SK-N-MC (cell line): ENCODE data around the gene CDC27.
"Not testable (repeated sequence)": the region's sequence is repeated elsewhere in the genome, so short reads cannot be mapped to it uniquely, and the experiment has no call there.

ENCODE experiments used
- DNase-seq: peaks from one replicate; pipeline ENCODE4 v3.0.0-alpha.2; 2011; ENCODE audit warnings: low read depth, low spot score
- H3K27ac ChIP-seq: fragments of 200-600 bp; sonication (generic); 2 replicates; pipeline ENCODE4 v1.5.1; 2016; ENCODE audit warnings: mixed run types
- H3K36me3 ChIP-seq: fragments of 200-600 bp; sonication (generic); 2 replicates; pipeline ENCODE4 v1.6.1; 2017; ENCODE audit warnings: antibody characterized with exemption, low read length, mixed read lengths; ENCODE audit not compliant: insufficient read depth
- H3K4me3 ChIP-seq: fragments of 200-600 bp; sonication (generic); 2 replicates; pipeline ENCODE4 v1.5.1; 2016
- H3K9ac ChIP-seq: fragments of 200-600 bp; sonication (generic); 2 replicates; pipeline ENCODE4 v1.8.0; 2017; ENCODE audit warnings: mixed run types, mixed read lengths; ENCODE audit not compliant: insufficient read length
- H3K9me3 ChIP-seq: fragments of 200-600 bp; sonication (generic); 2 replicates; pipeline ENCODE4 v1.6.1; 2017; ENCODE audit warnings: low read depth, mild to moderate bottlenecking, antibody characterized with exemption, low read length, moderate library complexity, mixed read lengths
- EZH2 ChIP-seq: fragments of 200-600 bp; sonication (generic); IDR thresholded peaks from one replicate; pipeline ENCODE4 v1.6.1; 2017; ENCODE audit warnings: antibody characterized with exemption
- FOXP2 ChIP-seq: optimal IDR thresholded peaks from 2 replicates; pipeline ENCODE3; 2011; ENCODE audit warnings: mild to moderate bottlenecking, moderate library complexity; ENCODE audit not compliant: insufficient read depth; ENCODE audit errors: extremely low read length, control extremely low read depth
- POLR2AphosphoS5 ChIP-seq: IDR thresholded peaks from 2 replicates; pipeline ENCODE4 v1.6.1; 2012; ENCODE audit warnings: mild to moderate bottlenecking, low read depth, low read length, borderline replicate concordance

Gene CDC27

GRCh38 chr17:47131761-47132160, 57.3 kb downstream of the CDC27 start:
- no peak for TF ChIP-seq EZH2
- no peak for TF ChIP-seq FOXP2
- TF ChIP-seq POLR2AphosphoS5: no peak

GRCh38 chr17:47126835-47127234, 62.3 kb downstream of the CDC27 start:
- not testable (repeated sequence) for H3K27ac ChIP-seq, H3K4me3 ChIP-seq, H3K9ac ChIP-seq, DNase-seq, H3K9me3 ChIP-seq
- H3K36me3 ChIP-seq: peaks cover 78% of the 10 kb centered on the region

More at GRCh38 chr17:47131761-47132160, 57.3 kb downstream of the CDC27 start:
- DNase-seq: no peak
- Histone ChIP-seq H3K9ac (no peak overlapping the region), H3K27ac (no peak overlapping the region), H3K36me3 (peaks cover 66% of the 10 kb centered on the region), H3K4me3 (no peak overlapping the region), H3K9me3 (no peaks in the 10 kb centered on the region)

- not testable (repeated sequence) for H3K9me3 ChIP-seq, H3K4me3 ChIP-seq, DNase-seq, H3K9ac ChIP-seq, H3K27ac ChIP-seq
- H3K36me3 ChIP-seq: peaks cover 82% of the 10 kb centered on the region
Observed at GRCh38 chr17:47123262-47123661, 65.8 kb downstream of the CDC27 start.

DNA sequence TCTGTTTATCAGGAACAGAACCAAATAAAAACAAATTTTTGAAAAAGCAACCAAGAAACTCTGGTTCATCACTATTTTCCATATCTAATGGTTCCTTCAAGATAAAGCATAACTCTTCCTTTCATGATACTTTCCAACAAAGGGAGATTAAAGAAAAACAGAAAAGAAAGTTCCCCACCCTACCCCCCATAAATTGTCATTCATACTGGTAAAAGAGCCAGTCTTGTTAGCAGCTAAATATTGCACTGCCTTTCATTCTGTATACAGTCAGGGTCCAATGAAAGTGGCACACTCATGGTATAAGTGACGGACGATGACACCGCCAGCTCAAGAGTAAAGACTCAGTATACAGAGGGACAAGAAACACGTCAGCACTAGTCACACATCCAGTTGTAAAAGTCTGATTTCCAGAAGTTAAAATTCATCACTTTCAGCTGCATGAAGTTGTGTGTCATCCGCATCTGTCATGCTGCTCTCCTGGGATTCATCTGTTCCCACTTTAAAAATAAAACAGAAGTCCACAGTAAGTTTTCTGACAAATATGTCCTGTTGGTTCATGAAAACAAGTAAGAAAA, 68.5 kb downstream of the CDC27 start:
- Histone ChIP-seq H3K36me3 (peaks cover 68% of the 10 kb centered on the region), H3K4me3 (no peak overlapping the region), H3K27ac (no peak overlapping the region), H3K9ac (no peak overlapping the region), H3K9me3 (no peaks in the 10 kb centered on the region)
- TF ChIP-seq FOXP2: no peak
- no peak for TF ChIP-seq POLR2AphosphoS5
- no peak for TF ChIP-seq EZH2
- DNase-seq: no peak

DNA sequence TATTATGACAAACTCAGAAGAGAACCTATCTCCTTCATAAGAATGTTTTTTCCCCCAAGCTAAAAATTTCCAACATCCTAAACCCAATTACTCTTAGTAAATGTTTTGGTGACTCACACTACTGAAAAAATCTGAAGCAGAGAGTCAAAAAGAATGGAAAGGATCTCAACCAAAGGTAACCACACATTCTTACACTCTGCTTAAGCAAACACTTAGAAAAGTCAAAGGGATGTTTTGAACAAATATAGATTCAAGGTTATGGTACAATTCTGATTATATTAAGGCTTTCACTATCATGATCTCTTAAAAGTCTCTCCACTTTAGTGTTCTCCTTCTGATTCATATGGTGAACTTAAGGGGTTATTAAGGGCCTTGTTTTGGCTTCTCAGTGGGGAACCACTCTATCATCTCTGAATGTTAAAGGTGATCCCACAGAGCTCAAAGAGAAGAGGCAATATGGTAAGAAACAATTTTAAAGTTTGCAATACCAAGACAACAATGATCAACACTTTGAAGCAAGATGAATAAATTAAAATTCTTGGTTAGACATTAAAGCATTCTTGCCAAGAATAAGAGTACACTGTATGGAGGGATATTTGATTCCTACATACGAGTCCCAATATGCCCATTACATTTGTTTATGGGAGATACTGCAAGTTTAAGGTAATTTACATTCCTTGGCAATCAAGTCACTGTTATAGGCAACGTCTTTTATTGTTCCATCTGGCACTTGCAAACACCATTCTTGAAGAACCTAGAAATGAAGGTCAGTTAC, 69.2 kb downstream of the CDC27 start:
- H3K4me3 ChIP-seq: no peak overlapping the region
- no peak overlapping the region for H3K9ac ChIP-seq
- TF ChIP-seq FOXP2 (no peak), POLR2AphosphoS5 (no peak), EZH2 (no peak)
- peak overlapping the region; percentile 43; the same call in 1 of the 2 replicates for H3K27ac ChIP-seq
- no peaks in the 10 kb centered on the region for H3K9me3 ChIP-seq
- DNase-seq: no peak
- H3K36me3 ChIP-seq: peaks cover 62% of the 10 kb centered on the region

DNA sequence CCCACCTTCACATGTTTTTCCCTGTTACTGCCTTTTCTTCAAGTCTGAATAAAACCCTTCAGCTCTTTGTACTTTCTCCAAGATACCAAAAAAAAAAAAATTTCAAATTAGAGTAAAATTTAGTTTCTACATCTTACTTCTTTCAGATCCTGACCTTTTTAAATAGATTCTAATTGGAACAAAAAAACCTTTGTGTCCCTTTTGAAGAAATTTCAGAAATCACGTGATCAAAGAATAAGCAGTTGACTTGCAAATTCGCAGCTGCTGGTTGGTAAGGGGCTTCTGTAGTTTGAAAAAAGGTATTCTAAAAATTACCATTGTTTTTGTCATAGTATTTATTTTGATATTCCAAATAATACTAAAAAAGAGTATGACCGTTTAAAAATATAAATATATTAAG, 71.7 kb downstream of the CDC27 start:
- H3K36me3 ChIP-seq: peaks cover 45% of the 10 kb centered on the region

GRCh38 chr17:47106130-47106529, 83.0 kb downstream of the CDC27 start:
- TF ChIP-seq EZH2: no peak
- TF ChIP-seq FOXP2: no peak
- TF ChIP-seq POLR2AphosphoS5: no peak
- Histone ChIP-seq H3K27ac (no peak overlapping the region), H3K9ac (no peak overlapping the region), H3K9me3 (no peaks in the 10 kb centered on the region), H3K36me3 (no peaks in the 10 kb centered on the region), H3K4me3 (no peak overlapping the region)
- no peak for DNase-seq

More for the DNA sequence above, 71.7 kb downstream of the CDC27 start:
- no peak for TF ChIP-seq FOXP2
- no peak for TF ChIP-seq POLR2AphosphoS5
- no peak for TF ChIP-seq EZH2
- no peak for DNase-seq
- no peak overlapping the region for H3K9ac ChIP-seq
- H3K27ac ChIP-seq: peak overlapping the region; percentile 31; the same call in 1 of the 2 replicates
- no peaks in the 10 kb centered on the region for H3K9me3 ChIP-seq
- no peak overlapping the region for H3K4me3 ChIP-seq

GRCh38 chr17:47105246-47105645, 83.8 kb downstream of the CDC27 start:
- DNase-seq, H3K4me3 ChIP-seq, H3K36me3 ChIP-seq, H3K27ac ChIP-seq, H3K9me3 ChIP-seq, H3K9ac ChIP-seq: not testable (repeated sequence)

GRCh38 chr17:47102914-47103313, 86.2 kb downstream of the CDC27 start:
- no peaks in the 10 kb centered on the region for H3K9me3 ChIP-seq
- H3K4me3 ChIP-seq: no peak overlapping the region
- no peaks in the 10 kb centered on the region for H3K36me3 ChIP-seq
- no peak for DNase-seq
- TF ChIP-seq FOXP2 (no peak), POLR2AphosphoS5 (no peak), EZH2 (no peak)
- no peak overlapping the region for H3K9ac ChIP-seq
- no peak overlapping the region for H3K27ac ChIP-seq
